OCI-LY1 (cell line): ENCODE measurements around the gene TBRG4.

Source experiments
- H2AFZ ChIP-seq: fragments of 200-600 bp; sonication (generic), shearing (Covaris generic); 2 replicates; pipeline ENCODE4 v1.6.0; 2014; ENCODE audit warnings: antibody characterized with exemption, mild to moderate bottlenecking, low read length
- H3F3A ChIP-seq: fragments of 200-600 bp; sonication (generic), shearing (Covaris generic); 2 replicates; pipeline ENCODE4 v1.6.0; 2014; ENCODE audit warnings: mild to moderate bottlenecking, antibody characterized with exemption, low read length, moderate library complexity; ENCODE audit not compliant: insufficient read depth
- H3K27ac ChIP-seq: fragments of 200-600 bp; sonication (generic); 2 replicates; pipeline ENCODE4 v1.5.1; 2014; ENCODE audit warnings: low read length, mixed run types, mild to moderate bottlenecking, low read depth; ENCODE audit not compliant: poor library complexity, severe bottlenecking
- H3K27me3 ChIP-seq: fragments of 200-600 bp; sonication (generic); 2 replicates; pipeline ENCODE4 v1.6.0; 2014; ENCODE audit warnings: antibody characterized with exemption, mild to moderate bottlenecking, low read length, moderate library complexity; ENCODE audit not compliant: insufficient read depth
- H3K36me3 ChIP-seq: fragments of 200-600 bp; sonication (generic); 2 replicates; pipeline ENCODE4 v1.6.1; 2014; ENCODE audit warnings: mild to moderate bottlenecking, antibody characterized with exemption, low read length, moderate library complexity, mixed read lengths; ENCODE audit not compliant: insufficient read depth
- H3K4me1 ChIP-seq: fragments of 200-600 bp; sonication (generic); 2 replicates; pipeline ENCODE4 v1.5.1; 2014; ENCODE audit warnings: mild to moderate bottlenecking, low read length, moderate library complexity; ENCODE audit not compliant: insufficient read depth, severe bottlenecking
- H3K4me2 ChIP-seq: fragments of 200-600 bp; sonication (generic), shearing (Covaris generic); 2 replicates; pipeline ENCODE4 v1.6.1; 2014; ENCODE audit warnings: low read length
- H3K4me3 ChIP-seq: fragments of 200-600 bp; sonication (generic); 2 replicates; pipeline ENCODE4 v1.5.1; 2014; ENCODE audit warnings: low read length, low read depth, mild to moderate bottlenecking, mixed read lengths; ENCODE audit not compliant: poor library complexity, severe bottlenecking
- H3K79me2 ChIP-seq: fragments of 200-600 bp; shearing (Covaris generic); 2 replicates; pipeline ENCODE4 v1.6.1; 2016; ENCODE audit warnings: mixed run types, low read length, mixed read lengths; ENCODE audit not compliant: insufficient read depth
- H3K9ac ChIP-seq: fragments of 200-600 bp; sonication (generic), shearing (Covaris generic); 2 replicates; pipeline ENCODE4 v1.6.1; 2014; ENCODE audit warnings: mild to moderate bottlenecking, low read length, mixed read lengths
- H3K9me2 ChIP-seq: fragments of 200-600 bp; sonication (generic), shearing (Covaris generic); 2 replicates; pipeline ENCODE4 v1.6.1; 2014; ENCODE audit warnings: low read depth, mild to moderate bottlenecking, low read length, mixed read lengths
- H3K9me3 ChIP-seq: fragments of 200-600 bp; shearing (Covaris generic); 2 replicates; pipeline ENCODE4 v1.6.1; 2014; ENCODE audit warnings: low read length, mixed read lengths
- H4K20me1 ChIP-seq: fragments of 200-600 bp; sonication (generic), shearing (Covaris generic); 2 replicates; pipeline ENCODE4 v1.6.0; 2016; ENCODE audit warnings: mild to moderate bottlenecking, low read length; ENCODE audit not compliant: insufficient read depth
- CTCF ChIP-seq: fragments of 200-600 bp; sonication (generic), shearing (Covaris generic); IDR thresholded peaks from 2 replicates; pipeline ENCODE4 v1.5.1; 2017; ENCODE audit warnings: mild to moderate bottlenecking, antibody characterized with exemption, low read length, moderate library complexity, mixed read lengths
- EZH2 ChIP-seq: fragments of 200-600 bp; sonication (generic), shearing (Covaris generic); IDR thresholded peaks from 2 replicates; pipeline ENCODE4 v1.8.0; 2017; ENCODE audit warnings: borderline replicate concordance, mixed run types, mild to moderate bottlenecking, antibody characterized with exemption, low read length, moderate library complexity, mixed read lengths

The TBRG4 gene

GRCh38 chr7:45067582-45067981 lies 43.9 kb downstream of the TBRG4 start:
- peaks cover 13% of the 10 kb centered on the region for H3K79me2 ChIP-seq
- no peaks in the 10 kb centered on the region for H3K27me3 ChIP-seq
- H3K27ac ChIP-seq, result no peak overlapping the region
- H3K36me3 ChIP-seq, result peaks cover 95% of the 10 kb centered on the region
- no peak overlapping the region for H3K4me3 ChIP-seq
- H3K9me2 ChIP-seq, result no peaks in the 10 kb centered on the region
- no peak overlapping the region for H3K9ac ChIP-seq
- no peaks in the 10 kb centered on the region for H3K9me3 ChIP-seq
- TF ChIP-seq EZH2 (no peak), CTCF (no peak)
- H3K4me1 ChIP-seq, result no peaks in the 10 kb centered on the region
- H2AFZ ChIP-seq, result no peak overlapping the region
- H3K4me2 ChIP-seq, result no peak overlapping the region
- no peaks in the 10 kb centered on the region for H4K20me1 ChIP-seq
- no peaks in the 10 kb centered on the region for H3F3A ChIP-seq

- Histone ChIP-seq H3K27me3 (no peaks in the 10 kb centered on the region), H3K9me2 (no peaks in the 10 kb centered on the region), H3K9ac (no peak overlapping the region), H2AFZ (no peak overlapping the region), H3K9me3 (no peaks in the 10 kb centered on the region), H3K36me3 (peaks cover 95% of the 10 kb centered on the region), H3K79me2 (peaks cover 24% of the 10 kb centered on the region), H3F3A (no peaks in the 10 kb centered on the region), H3K4me3 (no peak overlapping the region), H3K4me2 (no peak overlapping the region), H3K27ac (no peak overlapping the region), H4K20me1 (no peaks in the 10 kb centered on the region), H3K4me1 (no peaks in the 10 kb centered on the region)
- TF ChIP-seq EZH2 (no peak), CTCF (no peak)
Observed at GRCh38 chr7:45066409-45066808, 45.1 kb downstream of the TBRG4 start.

GRCh38 chr7:45065031-45065995 lies 46.2 kb downstream of the TBRG4 start:
- 0 out of 2 replicates have a peak, but pooled peaks cover 2% of the 10 kb centered on the region for H4K20me1 ChIP-seq
- no peaks in the 10 kb centered on the region for H3K27me3 ChIP-seq
- no peaks in the 10 kb centered on the region for H3K9me2 ChIP-seq
- peaks cover 95% of the 10 kb centered on the region for H3K36me3 ChIP-seq
- H2AFZ ChIP-seq, result no peak overlapping the region
- H3K4me2 ChIP-seq, result no peak overlapping the region
- no peak overlapping the region for H3K27ac ChIP-seq
- H3K79me2 ChIP-seq, result peaks cover 35% of the 10 kb centered on the region
- no peak overlapping the region for H3K9ac ChIP-seq
- H3F3A ChIP-seq, result no peaks in the 10 kb centered on the region
- H3K4me1 ChIP-seq, result no peaks in the 10 kb centered on the region
- no peaks in the 10 kb centered on the region for H3K9me3 ChIP-seq
- no peak for TF ChIP-seq EZH2
- TF ChIP-seq CTCF, result no peak
- no peak overlapping the region for H3K4me3 ChIP-seq
